Skin epidermis (tissue), 12 donors: Measurements from ENCODE around the gene NELL1.
"Not testable (repeated sequence)": the region's sequence is repeated elsewhere in the genome, so short reads cannot be mapped to it uniquely, and the experiment has no call there.

Experiments used
- H3K27ac ChIP-seq, 21 experiments: fragments of 200-600 bp; sonication (generic) in 11 of 21; one replicate each; pipeline ENCODE4 v1.5.0; 2020; ENCODE audit warnings: mild to moderate bottlenecking in 3 of 21, inconsistent platforms in 2 of 21, moderate library complexity in 2 of 21
- H3K4me3 ChIP-seq, 7 experiments: fragments of 200-600 bp; sonication (generic) in 2 of 7; one replicate each; pipeline ENCODE4 v1.5.0; 2020; ENCODE audit warnings: inconsistent platforms in 2 of 7, mild to moderate bottlenecking in 2 of 7, moderate library complexity in 1 of 7

NELL1 gene

GRCh38 chr11:21260101-21260500 lies 590.7 kb downstream of the NELL1 start:
- no peak overlapping the region for H3K4me3 ChIP-seq
- no peak overlapping the region for H3K27ac ChIP-seq

GRCh38 chr11:21262992-21263391 lies 593.6 kb downstream of the NELL1 start:
- H3K27ac ChIP-seq, result no peak overlapping the region
- no peak overlapping the region for H3K4me3 ChIP-seq

GRCh38 chr11:21264125-21264524 lies 594.7 kb downstream of the NELL1 start:
- H3K27ac ChIP-seq, result no peak overlapping the region
- H3K4me3 ChIP-seq, result no peak overlapping the region

- H3K27ac ChIP-seq, result no peak overlapping the region
- H3K4me3 ChIP-seq, result no peak overlapping the region
Measured at GRCh38 chr11:21268036-21268435, 598.6 kb downstream of the NELL1 start.

GRCh38 chr11:21272139-21272538 lies 602.8 kb downstream of the NELL1 start:
- not testable (repeated sequence) for H3K27ac ChIP-seq, H3K4me3 ChIP-seq

- H3K4me3 ChIP-seq, result no peak overlapping the region
- H3K27ac ChIP-seq, result no peak overlapping the region
Measured at GRCh38 chr11:21278840-21279239, 609.5 kb downstream of the NELL1 start.

GRCh38 chr11:21285104-21285503 lies 615.7 kb downstream of the NELL1 start:
- H3K4me3 ChIP-seq, result no peak overlapping the region
- H3K27ac ChIP-seq, result no peak overlapping the region

GRCh38 chr11:21289686-21290085 lies 620.3 kb downstream of the NELL1 start:
- Histone ChIP-seq H3K27ac (no peak overlapping the region), H3K4me3 (no peak overlapping the region)

GRCh38 chr11:21295508-21295907 lies 626.1 kb downstream of the NELL1 start:
- no peak overlapping the region for H3K27ac ChIP-seq
- H3K4me3 ChIP-seq, result no peak overlapping the region

GRCh38 chr11:21301981-21302380 lies 632.6 kb downstream of the NELL1 start:
- no peak overlapping the region for H3K27ac ChIP-seq
- no peak overlapping the region for H3K4me3 ChIP-seq

- H3K27ac ChIP-seq, result no peak overlapping the region
- H3K4me3 ChIP-seq, result no peak overlapping the region
Measured at GRCh38 chr11:21306739-21307358, 637.5 kb downstream of the NELL1 start.

- H3K27ac ChIP-seq, result no peak overlapping the region
- H3K4me3 ChIP-seq, result no peak overlapping the region
Measured at GRCh38 chr11:21307874-21308273, 638.5 kb downstream of the NELL1 start.

- H3K4me3 ChIP-seq, result no peak overlapping the region
- no peak overlapping the region for H3K27ac ChIP-seq
Measured at GRCh38 chr11:21316591-21316990, 647.2 kb downstream of the NELL1 start.

- H3K4me3 ChIP-seq, result no peak overlapping the region
Measured at GRCh38 chr11:21321072-21321471, 651.7 kb downstream of the NELL1 start.

GRCh38 chr11:21321530-21321929 lies 652.1 kb downstream of the NELL1 start:
- Histone ChIP-seq H3K27ac (no peak overlapping the region), H3K4me3 (no peak overlapping the region)

More at GRCh38 chr11:21321072-21321471, 651.7 kb downstream of the NELL1 start:
- H3K27ac ChIP-seq, result no peak overlapping the region

- no peak overlapping the region for H3K4me3 ChIP-seq
Measured at GRCh38 chr11:21323617-21324016, 654.2 kb downstream of the NELL1 start.

GRCh38 chr11:21343204-21343603 lies 673.8 kb downstream of the NELL1 start:
- H3K27ac ChIP-seq, result no peak overlapping the region
- no peak overlapping the region for H3K4me3 ChIP-seq

More at GRCh38 chr11:21323617-21324016, 654.2 kb downstream of the NELL1 start:
- H3K27ac ChIP-seq, result no peak overlapping the region

GRCh38 chr11:21346361-21346760 lies 677.0 kb downstream of the NELL1 start:
- H3K27ac ChIP-seq, result no peak overlapping the region
- no peak overlapping the region for H3K4me3 ChIP-seq

- no peak overlapping the region for H3K27ac ChIP-seq
- no peak overlapping the region for H3K4me3 ChIP-seq
Measured at GRCh38 chr11:21350613-21351012, 681.2 kb downstream of the NELL1 start.

- no peak overlapping the region for H3K4me3 ChIP-seq
- H3K27ac ChIP-seq, result no peak overlapping the region
Measured at GRCh38 chr11:21353425-21353824, 684.0 kb downstream of the NELL1 start.

- H3K27ac ChIP-seq, result no peak overlapping the region
- H3K4me3 ChIP-seq, result no peak overlapping the region
Measured at GRCh38 chr11:21364866-21365624, 695.7 kb downstream of the NELL1 start.
